Esophagus mucosa (tissue), 1 donor: ENCODE data around the gene SH2D6. TPM values are rescaled to one million over a fixed set of nuclear protein-coding genes. Genes with fewer than 3 reads are reported as not detected.
"Not testable (repeated sequence)": the region's sequence is repeated elsewhere in the genome, so short reads cannot be mapped to it uniquely, and the experiment has no call there.

ENCODE experiments used
- ATAC-seq: fragments of 200-7000 bp; cut with Tn5 transposase; one replicate; pipeline ENCODE4 v1.9.1; 2020
- total RNA-seq: library from RNA; stranded (reverse); gene quantifications from one replicate; pipeline ENCODE4 v1.2.4, GENCODE V29; 2023
- donor health status: DM: yes; HTN: yes; CAD: no.

The SH2D6 gene
- total RNA-seq, 1 donor from 2014 or later = 0.12 TPM

GRCh38 chr2:85398426-85399182 is 19.9 kb upstream of the SH2D6 start:
- no peak for ATAC-seq

GRCh38 chr2:85399183-85399455 is 19.4 kb upstream of the SH2D6 start:
- ATAC-seq = no peak

- no peak for ATAC-seq
Observed at GRCh38 chr2:85400023-85400422, 18.5 kb upstream of the SH2D6 start.

- no peak for ATAC-seq
Observed at GRCh38 chr2:85400541-85401463, 17.7 kb upstream of the SH2D6 start.

GRCh38 chr2:85401464-85401805 is 17.1 kb upstream of the SH2D6 start:
- ATAC-seq = no peak

- ATAC-seq = no peak
Observed at GRCh38 chr2:85401844-85402243, 16.7 kb upstream of the SH2D6 start.

GRCh38 chr2:85405201-85406059 is 13.1 kb upstream of the SH2D6 start:
- no peak for ATAC-seq

- peak; percentile 77 for ATAC-seq
Observed at GRCh38 chr2:85409845-85410583, 8.5 kb upstream of the SH2D6 start, which contains the start of gene CAPG. TSS of gene CAPG (minus strand) at chr2:85410366. CDS start at chr2:85402145, 8,221 bp downstream.

GRCh38 chr2:85410584-85411404 is 7.7 kb upstream of the SH2D6 start:
- peak; percentile 10 for ATAC-seq

GRCh38 chr2:85411405-85411748 is 7.1 kb upstream of the SH2D6 start:
- ATAC-seq = no peak

GRCh38 chr2:85413592-85414420 is 4.7 kb upstream of the SH2D6 start:
- ATAC-seq = peak; percentile 75

GRCh38 chr2:85414421-85414759 is 4.1 kb upstream of the SH2D6 start:
- ATAC-seq = not testable (repeated sequence)

GRCh38 chr2:85414761-85415553 is 3.6 kb upstream of the SH2D6 start:
- peak; percentile 4 for ATAC-seq

GRCh38 chr2:85415980-85416650 is 2.4 kb upstream of the SH2D6 start:
- ATAC-seq = no peak

- peak; percentile 11 for ATAC-seq
Observed at GRCh38 chr2:85419009-85419675, 628 bp downstream of the SH2D6 start.

GRCh38 chr2:85420536-85421259 is 2.2 kb downstream of the SH2D6 start:
- ATAC-seq = peak; percentile 80

GRCh38 chr2:85421260-85422071 is 3.0 kb downstream of the SH2D6 start:
- peak; percentile 31 for ATAC-seq
